ENCODE measurements around the gene EBLN2. TPM values are rescaled to one million over a fixed set of nuclear protein-coding genes. Genes with fewer than 3 reads are reported as not detected.
"Not testable (repeated sequence)": the region's sequence is repeated elsewhere in the genome, so short reads cannot be mapped to it uniquely, and the experiment has no call there.

The EBLN2 gene
- total RNA-seq, 2 experiments from 2014 or later: 6.3 to 7.1 TPM

DNA sequence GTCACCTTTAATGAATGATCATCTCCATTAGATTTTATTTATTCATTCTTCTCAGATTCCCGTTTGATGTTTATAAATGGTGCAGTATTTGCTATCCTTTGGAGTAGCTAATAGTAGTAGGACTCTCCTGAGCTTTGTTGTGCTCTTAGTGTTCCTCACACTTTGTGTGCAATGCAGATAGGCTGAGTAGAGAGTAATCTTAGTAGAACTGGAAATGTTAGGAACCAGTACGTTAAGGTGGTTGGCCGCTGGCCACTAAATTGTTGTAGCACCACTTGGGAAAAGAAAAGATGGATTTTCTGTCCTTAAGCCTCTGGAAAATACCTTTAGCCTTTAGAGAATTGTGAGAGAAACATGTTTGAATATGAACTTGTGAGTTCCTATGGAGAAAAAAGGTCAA, 19.9 kb upstream of the EBLN2 start:
- peaks cover 46% of the 10 kb centered on the region for H3K4me1 Mint-ChIP-seq
- peaks cover 11% of the 10 kb centered on the region for H3K36me3 Mint-ChIP-seq (ENCODE audit: low read depth)
- POLR2A ChIA-PET: no interaction called here
- no peak overlapping the region for H3K4me3 Mint-ChIP-seq
- H3K27ac Mint-ChIP-seq: no peak overlapping the region
- no peaks in the 10 kb centered on the region for H3K27me3 Mint-ChIP-seq
- no peaks in the 10 kb centered on the region for H3K9me3 Mint-ChIP-seq
- CTCF ChIA-PET: no interaction called here
- DNase-seq: no peak

- ChIA-PET POLR2A (no interaction called here), CTCF (interaction anchor here (1.2 to 1.4 kb wide), 2 partner anchors 10 to 43 kb away, joined by 3 read pairs; no protein-coding TSS in a partner anchor)
- Mint-ChIP-seq H3K36me3 (ENCODE audit: low read depth) (peaks cover 9% of the 10 kb centered on the region), H3K27ac (no peak overlapping the region), H3K4me3 (no peak overlapping the region), H3K27me3 (no peaks in the 10 kb centered on the region), H3K4me1 (peaks cover 31% of the 10 kb centered on the region), H3K9me3 (no peaks in the 10 kb centered on the region)
- no peak for DNase-seq
These were observed 18.0 kb upstream of the EBLN2 start for GRCh38 chr3:73043414-73043813.

DNA sequence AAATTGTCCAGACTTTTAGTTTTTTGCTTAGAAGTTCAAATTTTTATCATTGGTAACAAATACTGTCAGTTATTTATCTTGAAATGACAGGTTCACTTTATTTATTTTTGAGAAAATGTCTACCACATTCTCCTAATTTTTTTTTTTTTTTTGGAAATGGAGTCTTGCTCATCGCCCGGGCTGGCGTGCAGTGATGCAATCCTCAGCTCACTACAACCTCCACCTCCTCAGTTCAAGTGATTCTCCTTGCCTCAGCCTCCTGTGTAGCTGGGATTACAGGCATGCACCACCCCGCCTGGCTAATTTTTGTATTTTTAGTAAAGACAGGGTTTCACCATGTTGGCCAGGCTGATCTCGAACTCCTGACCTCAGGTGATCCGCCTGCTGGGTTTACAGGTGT, 16.1 kb upstream of the EBLN2 start:
- Mint-ChIP-seq H3K4me1 (peaks cover 32% of the 10 kb centered on the region), H3K4me3 (no peak overlapping the region), H3K27ac (no peak overlapping the region), H3K27me3 (no peaks in the 10 kb centered on the region), H3K9me3 (no peaks in the 10 kb centered on the region), H3K36me3 (ENCODE audit: low read depth) (peaks cover 16% of the 10 kb centered on the region)
- ChIA-PET CTCF (interaction anchor here (0.9 kb wide), 1 partner anchor 194 kb away, joined by 3 read pairs; no protein-coding TSS in a partner anchor), POLR2A (interaction anchor here (2.3 kb wide), 1 partner anchor 9 kb away, joined by 7 read pairs; no protein-coding TSS in a partner anchor)
- DNase-seq: no peak

- peaks cover 30% of the 10 kb centered on the region for H3K4me1 Mint-ChIP-seq
- H3K27ac Mint-ChIP-seq: no peak overlapping the region
- ChIA-PET CTCF (interaction anchor here (0.9 kb wide), 1 partner anchor 195 kb away, joined by 3 read pairs; no protein-coding TSS in a partner anchor), POLR2A (interaction anchor here (2.3 kb wide), 1 partner anchor 9 kb away, joined by 7 read pairs; no protein-coding TSS in a partner anchor)
- H3K27me3 Mint-ChIP-seq: no peaks in the 10 kb centered on the region
- peaks cover 16% of the 10 kb centered on the region for H3K36me3 Mint-ChIP-seq (ENCODE audit: low read depth)
- no peaks in the 10 kb centered on the region for H3K9me3 Mint-ChIP-seq
- no peak for DNase-seq
- H3K4me3 Mint-ChIP-seq: no peak overlapping the region
These were observed 15.3 kb upstream of the EBLN2 start for GRCh38 chr3:73046195-73046594.

GRCh38 chr3:73049319-73049718, 12.1 kb upstream of the EBLN2 start:
- Mint-ChIP-seq H3K4me3 (no peak overlapping the region), H3K27me3 (no peaks in the 10 kb centered on the region), H3K36me3 (ENCODE audit: low read depth) (peaks cover 10% of the 10 kb centered on the region), H3K27ac (no peak overlapping the region), H3K9me3 (no peaks in the 10 kb centered on the region), H3K4me1 (peaks cover 13% of the 10 kb centered on the region)
- no peak for DNase-seq
- POLR2A ChIA-PET: no interaction called here
- CTCF ChIA-PET: no interaction called here

GRCh38 chr3:73052857-73053256, 8.6 kb upstream of the EBLN2 start:
- Mint-ChIP-seq H3K27ac (no peak overlapping the region), H3K36me3 (ENCODE audit: low read depth) (peaks cover 8% of the 10 kb centered on the region), H3K4me1 (peaks cover 11% of the 10 kb centered on the region), H3K4me3 (no peak overlapping the region), H3K27me3 (no peaks in the 10 kb centered on the region), H3K9me3 (no peaks in the 10 kb centered on the region)
- POLR2A ChIA-PET: no interaction called here
- CTCF ChIA-PET: interaction anchor here (1.4 kb wide), 1 partner anchor 9 kb away, joined by 3 read pairs; no protein-coding TSS in a partner anchor
- DNase-seq: no peak

- ChIA-PET CTCF (interaction anchor here (1.3 to 3.7 kb wide), 11 partner anchors 31 to 205 kb away, joined by 3 to 45 read pairs (median 5); partner anchors contain the start of gene PPP4R2), POLR2A (interaction anchor here (0.6 to 2.4 kb wide), 4 partner anchors 11 to 115 kb away, joined by 3 to 9 read pairs (median 6); partner anchors contain the start of gene PPP4R2)
- Mint-ChIP-seq H3K27ac (no peak overlapping the region), H3K4me1 (peaks cover 19% of the 10 kb centered on the region), H3K27me3 (no peaks in the 10 kb centered on the region), H3K9me3 (no peaks in the 10 kb centered on the region), H3K4me3 (no peak overlapping the region), H3K36me3 (ENCODE audit: low read depth) (peaks cover 7% of the 10 kb centered on the region)
- no peak for DNase-seq
These were observed 5.9 kb upstream of the EBLN2 start for GRCh38 chr3:73055583-73055982.

DNA sequence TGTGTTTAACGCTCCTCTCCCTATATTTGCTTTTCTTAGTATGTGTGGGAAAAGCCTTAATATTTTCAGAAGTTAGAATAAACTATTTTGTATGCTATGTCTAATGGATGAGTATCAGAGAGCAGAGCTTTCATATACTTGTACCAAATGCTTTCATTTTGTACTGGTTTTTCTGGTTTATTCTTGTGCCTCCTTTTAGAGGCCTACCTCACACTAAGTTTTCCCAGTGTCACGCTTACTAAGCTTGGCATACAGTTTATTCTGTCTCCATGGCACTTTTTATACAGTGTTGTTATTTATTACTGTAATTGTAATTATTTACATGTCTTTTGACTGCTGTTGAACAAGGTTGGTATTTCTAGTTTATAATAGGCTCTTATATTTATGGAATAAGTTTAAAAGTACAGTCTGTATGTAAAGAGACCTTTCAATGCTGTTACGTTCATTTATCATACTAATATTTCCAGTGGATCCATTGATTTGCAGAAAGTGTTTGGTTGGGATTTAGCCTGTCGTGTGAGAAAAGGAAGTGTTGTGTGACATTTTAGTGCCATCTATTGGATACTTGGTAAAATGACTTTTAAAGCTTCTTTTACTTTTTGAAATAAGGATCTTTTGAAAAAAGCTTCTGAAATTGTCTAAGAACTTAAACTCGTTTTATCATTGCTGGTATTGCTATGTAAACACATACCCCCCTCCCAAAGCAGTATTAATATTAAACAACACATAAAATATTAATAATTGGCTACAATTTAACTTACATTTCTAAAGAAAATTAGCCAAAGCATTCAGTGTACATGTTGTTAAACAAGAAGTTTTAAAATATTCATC, 5.2 kb upstream of the EBLN2 start:
- H3K4me1 Mint-ChIP-seq: peaks cover 19% of the 10 kb centered on the region
- no peak overlapping the region for H3K27ac Mint-ChIP-seq
- no peaks in the 10 kb centered on the region for H3K9me3 Mint-ChIP-seq
- ChIA-PET POLR2A (interaction anchor here (0.6 to 2.4 kb wide), 7 partner anchors 11 to 118 kb away, joined by 3 to 9 read pairs (median 3); partner anchors contain the start of gene PPP4R2), CTCF (interaction anchor here (0.6 to 3.7 kb wide), 34 partner anchors 13 to 1181 kb away, joined by 3 to 45 read pairs (median 4); partner anchors contain the start of genes PPP4R2 and SHQ1)
- H3K4me3 Mint-ChIP-seq: no peak overlapping the region
- no peak for DNase-seq
- peaks cover 9% of the 10 kb centered on the region for H3K36me3 Mint-ChIP-seq (ENCODE audit: low read depth)
- no peaks in the 10 kb centered on the region for H3K27me3 Mint-ChIP-seq

GRCh38 chr3:73056845-73057150, 4.7 kb upstream of the EBLN2 start:
- no peak overlapping the region for H3K27ac Mint-ChIP-seq

GRCh38 chr3:73060302-73060723, 1.1 kb upstream of the EBLN2 start:
- ChIA-PET CTCF (no interaction called here), POLR2A (interaction anchor here (0.7 kb wide), 1 partner anchor 34 kb away, joined by 3 read pairs; no protein-coding TSS in a partner anchor)

More at GRCh38 chr3:73056845-73057150, 4.7 kb upstream of the EBLN2 start:
- ChIA-PET CTCF (interaction anchor here (0.6 to 3.7 kb wide), 33 partner anchors 13 to 1181 kb away, joined by 3 to 45 read pairs (median 4); partner anchors contain the start of genes PPP4R2 and SHQ1), POLR2A (interaction anchor here (0.8 to 2.1 kb wide), 5 partner anchors 39 to 118 kb away, joined by 3 to 9 read pairs (median 3); partner anchors contain the start of gene PPP4R2)
- H3K9me3 Mint-ChIP-seq: no peaks in the 10 kb centered on the region
- H3K36me3 Mint-ChIP-seq (ENCODE audit: low read depth): peaks cover 12% of the 10 kb centered on the region
- no peaks in the 10 kb centered on the region for H3K27me3 Mint-ChIP-seq
- no peak for DNase-seq
- H3K4me3 Mint-ChIP-seq: no peak overlapping the region
- peaks cover 19% of the 10 kb centered on the region for H3K4me1 Mint-ChIP-seq

GRCh38 chr3:73066243-73066642, 4.8 kb downstream of the EBLN2 start:
- H3K4me3 Mint-ChIP-seq, DNase-seq, POLR2A ChIA-PET, H3K27me3 Mint-ChIP-seq, H3K9me3 Mint-ChIP-seq, H3K4me1 Mint-ChIP-seq, H3K27ac Mint-ChIP-seq: not testable (repeated sequence)
- CTCF ChIA-PET: interaction anchor here (0.7 kb wide), 1 partner anchor 24 kb away, joined by 3 read pairs; no protein-coding TSS in a partner anchor
- H3K36me3 Mint-ChIP-seq (ENCODE audit: low read depth): peaks cover 40% of the 10 kb centered on the region

More at GRCh38 chr3:73060302-73060723, 1.1 kb upstream of the EBLN2 start:
- H3K9me3 Mint-ChIP-seq: no peaks in the 10 kb centered on the region
- H3K4me3 Mint-ChIP-seq: no peak overlapping the region
- H3K27me3 Mint-ChIP-seq: no peaks in the 10 kb centered on the region
- peaks cover 17% of the 10 kb centered on the region for H3K4me1 Mint-ChIP-seq
- H3K36me3 Mint-ChIP-seq (ENCODE audit: low read depth): peaks cover 37% of the 10 kb centered on the region
- DNase-seq: no peak
- no peak overlapping the region for H3K27ac Mint-ChIP-seq

- CTCF ChIA-PET: no interaction called here
- POLR2A ChIA-PET: no interaction called here
- Mint-ChIP-seq H3K36me3 (ENCODE audit: low read depth) (peaks cover 26% of the 10 kb centered on the region), H3K9me3 (no peaks in the 10 kb centered on the region), H3K4me1 (peaks cover 20% of the 10 kb centered on the region), H3K4me3 (no peak overlapping the region), H3K27me3 (no peaks in the 10 kb centered on the region), H3K27ac (no peak overlapping the region)
- DNase-seq: no peak
These were observed 7.0 kb downstream of the EBLN2 start for GRCh38 chr3:73068419-73068818.

DNA sequence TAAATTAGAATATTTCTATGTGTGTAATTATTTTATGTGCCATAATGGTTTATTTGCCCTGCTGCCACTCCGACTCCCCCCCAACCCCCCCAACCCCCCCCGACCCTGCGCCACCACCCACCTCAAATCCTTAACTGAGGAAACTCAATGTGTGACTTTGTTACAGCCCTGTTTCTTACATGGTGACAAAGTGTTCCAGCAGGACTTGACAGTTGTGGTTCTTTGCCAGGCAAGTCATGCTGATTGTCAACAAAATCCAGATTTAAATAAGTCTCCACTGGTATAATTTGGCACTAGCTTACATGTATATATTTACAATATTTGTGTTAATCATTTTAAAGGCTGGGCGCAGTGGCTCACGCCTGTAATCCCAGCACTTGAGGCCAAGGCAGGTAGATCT, 7.7 kb downstream of the EBLN2 start:
- H3K9me3 Mint-ChIP-seq: no peaks in the 10 kb centered on the region
- DNase-seq: no peak
- peaks cover 24% of the 10 kb centered on the region for H3K36me3 Mint-ChIP-seq (ENCODE audit: low read depth)
- H3K27me3 Mint-ChIP-seq: no peaks in the 10 kb centered on the region
- H3K4me1 Mint-ChIP-seq: peaks cover 22% of the 10 kb centered on the region
- H3K27ac Mint-ChIP-seq: no peak overlapping the region
- ChIA-PET CTCF (interaction anchor here (1.3 kb wide), 1 partner anchor 13 kb away, joined by 3 read pairs; no protein-coding TSS in a partner anchor), POLR2A (no interaction called here)
- H3K4me3 Mint-ChIP-seq: no peak overlapping the region
